Fibroblast of mammary gland (primary cell): ENCODE measurements around the gene VTI1A.

Experiments used
- DNase-seq: peaks from one replicate; pipeline ENCODE4 v3.0.0-alpha.2; 2010; ENCODE audit warnings: low read depth
- H3K4me3 ChIP-seq: 2 replicates; pipeline ENCODE4 v1.5.1; 2011; ENCODE audit warnings: low read depth, mild to moderate bottlenecking, low read length, moderate library complexity; ENCODE audit not compliant: control insufficient read depth
- CTCF ChIP-seq: conservative IDR thresholded peaks from 2 replicates; pipeline ENCODE4 v1.5.1; 2011; ENCODE audit warnings: low read depth, low read length, inconsistent platforms; ENCODE audit not compliant: control insufficient read depth, insufficient read depth

The VTI1A gene

GRCh38 chr10:112548535-112549276 is 101.7 kb downstream of the VTI1A start:
- no peak for TF ChIP-seq CTCF
- no peak overlapping the region for H3K4me3 ChIP-seq
- DNase-seq: no peak

- DNase-seq: no peak
- no peak for TF ChIP-seq CTCF
- H3K4me3 ChIP-seq: no peak overlapping the region
Measured at GRCh38 chr10:112552593-112553110, 105.6 kb downstream of the VTI1A start.

GRCh38 chr10:112553315-112553714 is 106.3 kb downstream of the VTI1A start:
- TF ChIP-seq CTCF: no peak
- DNase-seq: no peak
- H3K4me3 ChIP-seq: no peak overlapping the region

GRCh38 chr10:112554263-112554662 is 107.2 kb downstream of the VTI1A start:
- H3K4me3 ChIP-seq: no peak overlapping the region
- TF ChIP-seq CTCF: no peak
- no peak for DNase-seq

GRCh38 chr10:112557197-112557596 is 110.2 kb downstream of the VTI1A start:
- H3K4me3 ChIP-seq: no peak overlapping the region
- no peak for TF ChIP-seq CTCF
- no peak for DNase-seq

GRCh38 chr10:112558476-112559142 is 111.6 kb downstream of the VTI1A start:
- H3K4me3 ChIP-seq: no peak overlapping the region
- no peak for DNase-seq
- TF ChIP-seq CTCF: no peak
